B cell (primary cell): Measurements from ENCODE around the gene TADA3. TPM values are rescaled to one million over a fixed set of nuclear protein-coding genes. Genes with fewer than 3 reads are reported as not detected.
A peak's percentile ranks its signal among the peaks of the same experiment; 100 is the strongest.

ENCODE experiments used
- ATAC-seq: fragments of 200-7000 bp; cut with Tn5 transposase; one replicate; pipeline ENCODE4 v1.10.0; 2021; ENCODE audit warnings: low read depth, mild to moderate bottlenecking, moderate number of reproducible peaks, moderate library complexity
- CTCF ChIA-PET: fragments of 350-600 bp; sonication (Branson Sonifier 250); formaldehyde crosslinking; loops from one replicate; lab custom pipeline; 2021; ENCODE audit warnings: antibody characterized with exemption, inconsistent platforms; lab: Charles Lee
- POLR2A ChIA-PET: fragments of 350-600 bp; sonication (Branson Sonifier 250); formaldehyde crosslinking; loops from one replicate; lab custom pipeline; 2021; ENCODE audit warnings: antibody characterized with exemption; lab: Charles Lee
- DNase-seq: peaks from one replicate; pipeline ENCODE4 v3.0.0; 2013
- H2AFZ ChIP-seq: 2 replicates; pipeline ENCODE4 v1.6.1; 2012; ENCODE audit warnings: mild to moderate bottlenecking, low read depth, low read length; ENCODE audit not compliant: insufficient read depth, poor library complexity, severe bottlenecking
- H3K27ac ChIP-seq, 2 donors: 1 replicate in 1 of 2; 2 replicates in 1 of 2; pipeline ENCODE4 v1.5.1; 2012 to 2013; ENCODE audit warnings: low read length in 2 of 2, mild to moderate bottlenecking in 2 of 2, moderate library complexity in 1 of 2
- H3K27me3 ChIP-seq, 4 experiments: fragments of 200-600 bp in 1 of 4; sonication (generic) in 1 of 4; replicated peaks in 1 of 4; 1 replicate in 2 of 4; 2 replicates in 2 of 4; pipeline versions ENCODE4 v1.6.1 to v1.7.0; 2013 to 2016; ENCODE audit warnings: low read length in 3 of 4, mild to moderate bottlenecking in 2 of 4, mixed read lengths in 1 of 4, moderate library complexity in 1 of 4; ENCODE audit not compliant: insufficient read depth in 4 of 4, control insufficient read depth in 3 of 4; ENCODE audit errors: control extremely low read depth in 1 of 4
- H3K36me3 ChIP-seq, 2 experiments: replicated peaks in 1 of 2; 1 replicate in 1 of 2; 2 replicates in 1 of 2; pipeline versions ENCODE4 v1.6.1 to v1.7.1; 2013; ENCODE audit warnings: low read length in 1 of 2; ENCODE audit not compliant: insufficient read depth in 2 of 2, control insufficient read depth in 1 of 2; ENCODE audit errors: control extremely low read depth in 1 of 2, extremely low read depth in 1 of 2
- H3K4me1 ChIP-seq, 2 donors: fragments of 200-600 bp in 1 of 2; sonication (generic) in 1 of 2; 1 replicate in 1 of 2; 2 replicates in 1 of 2; pipeline versions ENCODE4 v1.5.1 to v1.6.1; 2013 to 2017; ENCODE audit warnings: low read length in 2 of 2; ENCODE audit not compliant: control insufficient read depth in 2 of 2, insufficient read depth in 2 of 2
- H3K4me2 ChIP-seq: replicated peaks from 2 replicates; pipeline ENCODE3; 2012; ENCODE audit warnings: mild to moderate bottlenecking, low read depth, low read length; ENCODE audit not compliant: poor library complexity, severe bottlenecking
- H3K4me3 ChIP-seq, 5 experiments: fragments of 200-600 bp in 1 of 5; sonication (generic) in 1 of 5; 1 replicate in 3 of 5; 2 replicates in 2 of 5; pipeline versions ENCODE4 v1.5.1 to v1.7.0; 2011 to 2016; ENCODE audit warnings: low read length in 4 of 5, mild to moderate bottlenecking in 4 of 5, low read depth in 2 of 5, control low read depth in 1 of 5, moderate library complexity in 1 of 5; ENCODE audit not compliant: insufficient read depth in 1 of 5; ENCODE audit errors: control extremely low read depth in 1 of 5, extremely low read depth in 1 of 5
- H3K79me2 ChIP-seq: fragments of 200-600 bp; sonication (generic); one replicate; pipeline ENCODE4 v1.6.0; 2016; ENCODE audit warnings: low read length; ENCODE audit not compliant: control insufficient read depth, insufficient read depth
- H3K9ac ChIP-seq: fragments of 200-600 bp; sonication (generic); 2 replicates; pipeline ENCODE4 v1.6.1; 2017; ENCODE audit warnings: mild to moderate bottlenecking, low read length, moderate library complexity
- H3K9me3 ChIP-seq, 3 donors: one replicate each; pipeline versions ENCODE4 v1.6.1 to v1.7.1; 2013; ENCODE audit warnings: low read length in 2 of 3; ENCODE audit not compliant: control insufficient read depth in 2 of 3, insufficient read depth in 1 of 3; ENCODE audit errors: control extremely low read depth in 1 of 3
- H4K20me1 ChIP-seq: 2 replicates; pipeline ENCODE4 v1.6.0; 2012; ENCODE audit warnings: mild to moderate bottlenecking, low read length; ENCODE audit not compliant: insufficient read depth, control insufficient read depth, poor library complexity, severe bottlenecking
- H3K27ac Mint-ChIP-seq: one replicate; pipeline ENCODE4 v1.8.0; 2021; ENCODE audit warnings: mixed read lengths
- H3K27me3 Mint-ChIP-seq: one replicate; pipeline ENCODE4 v1.8.0; 2021; ENCODE audit warnings: mixed read lengths
- H3K4me1 Mint-ChIP-seq: one replicate; pipeline ENCODE4 v1.8.0; 2021; ENCODE audit warnings: mixed read lengths
- H3K4me3 Mint-ChIP-seq: one replicate; pipeline ENCODE4 v1.8.0; 2021; ENCODE audit warnings: mixed read lengths
- H3K9me3 Mint-ChIP-seq: one replicate; pipeline ENCODE4 v1.8.0; 2022; ENCODE audit warnings: mixed read lengths; ENCODE audit not compliant: insufficient read depth
- EZH2 ChIP-seq: IDR thresholded peaks from 2 replicates; pipeline ENCODE4 v1.6.1; 2012; ENCODE audit warnings: borderline replicate concordance, low read depth, mild to moderate bottlenecking, moderate library complexity, low read length; ENCODE audit not compliant: insufficient read depth, poor library complexity, severe bottlenecking
- WGBS: methylation state at CpG from one replicate; pipeline ENCODE4 v1.1.5; 2013; ENCODE audit warnings: missing lambda C conversion rate; ENCODE audit not compliant: insufficient coverage; 5-methylcytosine and 5-hydroxymethylcytosine counted together
- intact Hi-C: fragments of 100-400 bp; cut with micrococcal nuclease; formaldehyde crosslinking; loops from one replicate; pipeline ENCODE4 v1.10.0; 2022
- polyA plus RNA-seq: library from polyadenylated mRNA; depleted of rRNA; stranded (reverse); fragments of >200 nt; gene quantifications from 2 replicates; pipeline ENCODE4 v1.2.3, GENCODE V29; 2012
- total RNA-seq, 2 donors: library from RNA; stranded (reverse); fragments of 120-200 nt in 1 of 2; gene quantifications; 1 replicate in 1 of 2; 2 replicates in 1 of 2; pipeline versions ENCODE4 v1.2.3 to v1.2.4, GENCODE V29; 2013 to 2022
- TF ChIP-seq, protein P1 (sequence below): fragments of 200-600 bp; IDR thresholded peaks from one replicate; pipeline ENCODE4 v1.8.0; 2022; ENCODE audit warnings: antibody characterized with exemption, mild to moderate bottlenecking

TADA3 gene
- total and polyA plus RNA-seq, 2 donors (not counting 1 experiment from before 2014, with no cell fraction given), result 45.4 to 45.6 TPM

DNA sequence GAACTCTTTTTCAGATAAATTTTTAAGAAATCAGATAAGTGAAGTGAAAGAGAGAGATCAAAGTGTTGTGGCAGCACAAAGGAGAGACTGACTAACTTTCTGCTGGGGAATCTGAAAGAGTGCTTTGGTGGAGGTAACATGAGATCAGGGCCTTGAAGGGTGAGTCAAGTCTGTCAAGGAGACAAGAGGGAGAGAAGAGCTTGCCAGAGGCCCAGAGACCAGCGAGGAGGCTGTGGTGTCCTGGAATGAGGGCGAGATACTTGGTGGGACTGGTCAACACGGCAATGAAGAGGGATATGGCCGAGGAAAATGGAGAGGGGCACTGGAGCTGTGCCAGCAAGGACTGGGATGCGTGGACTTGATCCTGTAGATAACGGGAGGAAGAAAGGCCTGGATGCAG lies 4.6 kb downstream of the TADA3 start:
- ChIA-PET POLR2A (interaction anchor here (1.1 kb wide), 1 partner anchor 103 kb away, joined by 4 read pairs; the partner anchor contains the start of gene JAGN1), CTCF (interaction anchor here (0.6 to 1.0 kb wide), 2 partner anchors 146 to 196 kb away, joined by 3 read pairs; partner anchors contain the start of gene CRELD1)
- intact Hi-C loops, result no loop called here
- Histone ChIP-seq H3K79me2 (peaks cover 40% of the 10 kb centered on the region), H3K4me2 (no peak overlapping the region), H4K20me1 (no peaks in the 10 kb centered on the region), H3K9me3 (no peaks in the 10 kb centered on the region), H3K4me3 (no peak overlapping the region), H3K4me1 (peaks cover 11 to 22% of the 10 kb centered on the region in 2 donors), H3K36me3 (peaks cover 2 to 57% of the 10 kb centered on the region in 2 experiments), H3K27ac (no peak overlapping the region), H3K27me3 (no peaks in the 10 kb centered on the region), H3K9ac (no peak overlapping the region), H2AFZ (no peak overlapping the region)
- Mint-ChIP-seq H3K9me3 (no peaks in the 10 kb centered on the region), H3K4me1 (peaks cover 26% of the 10 kb centered on the region), H3K27me3 (no peaks in the 10 kb centered on the region), H3K27ac (no peak overlapping the region), H3K4me3 (no peak overlapping the region)
- DNase-seq (no peak), ATAC-seq (no peak)
- 100% methylated on average over 3 of the region's 6 CpGs for WGBS
- TF ChIP-seq EZH2, result no peak
- TF ChIP-seq, protein P1, sequence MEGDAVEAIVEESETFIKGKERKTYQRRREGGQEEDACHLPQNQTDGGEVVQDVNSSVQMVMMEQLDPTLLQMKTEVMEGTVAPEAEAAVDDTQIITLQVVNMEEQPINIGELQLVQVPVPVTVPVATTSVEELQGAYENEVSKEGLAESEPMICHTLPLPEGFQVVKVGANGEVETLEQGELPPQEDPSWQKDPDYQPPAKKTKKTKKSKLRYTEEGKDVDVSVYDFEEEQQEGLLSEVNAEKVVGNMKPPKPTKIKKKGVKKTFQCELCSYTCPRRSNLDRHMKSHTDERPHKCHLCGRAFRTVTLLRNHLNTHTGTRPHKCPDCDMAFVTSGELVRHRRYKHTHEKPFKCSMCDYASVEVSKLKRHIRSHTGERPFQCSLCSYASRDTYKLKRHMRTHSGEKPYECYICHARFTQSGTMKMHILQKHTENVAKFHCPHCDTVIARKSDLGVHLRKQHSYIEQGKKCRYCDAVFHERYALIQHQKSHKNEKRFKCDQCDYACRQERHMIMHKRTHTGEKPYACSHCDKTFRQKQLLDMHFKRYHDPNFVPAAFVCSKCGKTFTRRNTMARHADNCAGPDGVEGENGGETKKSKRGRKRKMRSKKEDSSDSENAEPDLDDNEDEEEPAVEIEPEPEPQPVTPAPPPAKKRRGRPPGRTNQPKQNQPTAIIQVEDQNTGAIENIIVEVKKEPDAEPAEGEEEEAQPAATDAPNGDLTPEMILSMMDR, result no peak

DNA sequence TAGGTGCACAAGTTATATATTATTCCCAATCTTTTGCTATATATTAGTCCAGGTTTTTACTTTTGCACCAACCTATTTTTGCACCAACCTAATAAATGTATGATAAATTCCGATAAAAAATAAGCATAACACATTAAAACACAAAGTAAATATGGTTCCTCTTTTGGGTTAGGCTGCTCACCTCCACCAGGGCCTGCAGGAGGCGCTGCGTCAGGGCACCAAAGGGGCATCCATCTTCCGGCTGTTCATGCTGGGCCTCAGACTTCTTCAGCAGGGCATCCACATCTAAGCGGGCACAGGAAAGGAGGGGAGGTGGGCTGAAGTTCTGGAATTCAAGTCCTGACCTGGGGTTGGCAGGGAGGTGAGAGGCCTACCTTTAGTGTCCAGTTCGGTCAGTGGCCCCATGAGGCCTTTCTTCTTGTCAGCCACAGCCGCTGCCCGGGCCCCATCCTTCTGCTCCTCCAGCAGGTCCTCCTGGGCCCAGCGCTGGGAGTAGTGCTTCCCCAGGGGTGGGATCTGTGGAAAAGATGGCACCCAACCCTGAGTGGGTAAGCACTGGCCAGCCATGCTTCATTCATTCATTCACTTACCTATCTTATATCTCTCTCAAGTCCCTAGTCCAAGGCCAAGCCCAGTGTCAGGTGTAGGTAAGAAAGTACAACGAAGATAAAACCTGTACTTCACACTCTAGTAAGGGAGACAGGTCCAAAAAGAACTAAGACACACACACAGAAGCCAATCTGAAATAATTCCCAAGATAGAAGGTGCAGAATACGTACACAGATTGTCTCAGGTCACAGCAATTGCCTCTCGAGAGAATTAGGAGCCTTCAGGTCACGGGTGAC lies 5.2 kb downstream of the TADA3 start:
- no peaks in the 10 kb centered on the region for H3K27me3 Mint-ChIP-seq
- H3K4me3 Mint-ChIP-seq, result no peak overlapping the region
- DNase-seq (no peak), ATAC-seq (no peak)
- H3K27me3 ChIP-seq, result no peaks in the 10 kb centered on the region
- peaks cover 18 to 28% of the 10 kb centered on the region in 2 donors for H3K4me1 ChIP-seq
- peaks cover 30% of the 10 kb centered on the region for H3K4me1 Mint-ChIP-seq
- H3K79me2 ChIP-seq, result peaks cover 37% of the 10 kb centered on the region
- WGBS, result 100% methylated on average over 7 of the region's 13 CpGs
- intact Hi-C loops, result no loop called here
- H3K27ac Mint-ChIP-seq, result peak overlapping the region; percentile 67
- CTCF ChIA-PET, result interaction anchor here (0.6 to 1.0 kb wide), 3 partner anchors 146 to 197 kb away, joined by 3 read pairs; partner anchors contain the start of gene CRELD1
- no peaks in the 10 kb centered on the region for H3K9me3 Mint-ChIP-seq
- no peaks in the 10 kb centered on the region for H4K20me1 ChIP-seq
- H3K4me3 ChIP-seq, result no peak overlapping the region
- POLR2A ChIA-PET, result no interaction called here
- no peak overlapping the region for H3K9ac ChIP-seq
- no peak overlapping the region for H2AFZ ChIP-seq
- no peak overlapping the region for H3K4me2 ChIP-seq
- H3K36me3 ChIP-seq, result peaks cover 2 to 60% of the 10 kb centered on the region in 2 experiments
- H3K9me3 ChIP-seq, result no peaks in the 10 kb centered on the region
- H3K27ac ChIP-seq, result no peak overlapping the region
- no peak for TF ChIP-seq EZH2
- TF ChIP-seq, protein P1, result peak; percentile 44
